ENCODE data around the gene NKX1-2.
"Not testable (repeated sequence)": the region's sequence is repeated elsewhere in the genome, so short reads cannot be mapped to it uniquely, and the experiment has no call there.

NKX1-2 gene

DNA sequence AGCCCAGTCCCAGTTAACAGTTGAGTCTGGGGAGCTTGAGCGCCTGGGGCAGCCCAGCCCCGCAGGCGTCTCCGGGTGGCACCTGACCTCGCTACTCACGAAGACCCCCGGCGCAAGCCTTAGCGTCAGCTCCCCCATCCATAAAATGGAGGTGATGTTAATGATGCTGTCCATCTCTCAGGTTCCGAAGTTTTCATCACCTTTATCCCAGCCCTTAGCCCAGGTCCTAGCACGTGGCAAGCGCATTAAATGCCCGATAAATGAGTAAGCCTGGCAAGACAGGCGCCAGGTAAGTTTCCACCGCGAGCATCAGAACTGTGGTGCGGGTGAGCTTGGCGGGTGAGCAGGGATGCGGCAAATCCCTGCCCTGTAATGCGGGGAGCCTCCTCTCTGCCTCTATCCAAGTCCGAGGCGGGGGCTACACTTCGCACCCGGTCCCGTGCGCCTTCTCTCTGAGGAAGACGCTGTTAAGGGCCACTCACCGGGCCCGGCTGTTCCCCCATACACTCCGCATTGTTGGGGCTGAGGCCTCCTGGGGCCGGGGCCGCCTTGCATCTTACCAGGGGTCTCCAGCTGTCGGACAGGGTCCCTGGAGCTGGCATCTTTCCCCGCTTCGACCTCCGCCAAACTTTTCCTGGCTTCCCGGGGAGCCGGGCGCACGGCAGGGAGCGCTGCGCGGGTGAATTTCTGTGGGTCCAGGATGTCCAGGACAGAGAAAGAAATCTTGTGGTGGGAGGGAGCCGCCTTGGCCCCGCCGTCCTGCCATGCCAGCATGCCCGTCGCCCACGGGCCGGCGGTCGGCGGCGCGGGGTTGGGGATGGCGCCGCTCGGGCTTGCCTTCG is 444 bp downstream of the NKX1-2 start:
- no peak for DNase-seq

DNA sequence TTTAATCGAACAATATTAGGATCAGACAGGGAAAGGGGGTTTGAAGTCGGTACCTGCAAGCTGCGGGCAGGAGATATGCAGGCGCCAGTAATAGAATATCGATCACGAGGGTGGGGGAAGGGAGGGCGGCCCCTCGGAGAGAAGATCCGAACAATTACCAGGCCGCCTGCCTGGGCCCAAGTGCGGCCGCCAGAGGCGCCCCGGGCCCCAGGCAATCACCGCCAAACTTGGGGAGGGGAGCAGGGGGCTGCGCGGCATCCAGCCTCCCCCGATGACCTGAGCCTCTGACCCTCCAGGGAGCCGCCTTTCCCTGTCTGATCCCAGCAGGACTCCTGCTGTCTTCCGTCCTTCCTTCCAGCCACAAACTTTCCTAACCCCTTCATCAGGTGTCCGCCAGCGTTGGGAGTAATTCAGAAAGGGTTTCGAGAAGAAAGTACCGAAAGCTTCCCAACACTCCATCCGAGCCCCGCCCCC is 1.1 kb downstream of the NKX1-2 start:
- DNase-seq = no peak

GRCh38 chr10:124447751-124448466 is 1.9 kb downstream of the NKX1-2 start:
- no peak for DNase-seq

GRCh38 chr10:124446830-124447750 is 2.7 kb downstream of the NKX1-2 start:
- no peak for DNase-seq

GRCh38 chr10:124441694-124442093 is 8.1 kb downstream of the NKX1-2 start:
- DNase-seq = not testable (repeated sequence)

GRCh38 chr10:124436191-124436638 is 13.6 kb downstream of the NKX1-2 start:
- no peak for DNase-seq

GRCh38 chr10:124435683-124436082 is 14.2 kb downstream of the NKX1-2 start:
- not testable (repeated sequence) for DNase-seq

DNA sequence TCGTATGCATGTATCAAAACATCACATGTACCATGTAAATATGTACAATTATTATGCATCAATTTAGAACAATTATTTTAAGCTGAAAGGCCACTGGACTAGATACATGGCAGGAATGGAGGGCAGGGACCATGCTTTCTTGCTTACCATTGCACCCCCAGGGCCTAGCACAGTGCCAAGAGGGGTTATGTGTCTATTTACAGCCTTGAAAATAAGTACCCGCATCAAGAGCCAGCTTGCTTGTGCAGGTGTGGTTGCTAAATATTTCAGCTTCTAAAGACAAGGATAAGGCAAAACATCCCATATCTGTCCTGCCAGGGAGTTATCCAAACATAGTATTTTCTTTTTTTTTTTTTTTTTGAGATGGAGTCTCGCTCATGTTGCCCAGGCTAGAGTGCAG is 16.4 kb downstream of the NKX1-2 start:
- DNase-seq = no peak

- DNase-seq = no peak
Measured at GRCh38 chr10:124430077-124430476, 19.8 kb downstream of the NKX1-2 start.

- no peak for DNase-seq
Measured at GRCh38 chr10:124429576-124429975, 20.3 kb downstream of the NKX1-2 start.

DNA sequence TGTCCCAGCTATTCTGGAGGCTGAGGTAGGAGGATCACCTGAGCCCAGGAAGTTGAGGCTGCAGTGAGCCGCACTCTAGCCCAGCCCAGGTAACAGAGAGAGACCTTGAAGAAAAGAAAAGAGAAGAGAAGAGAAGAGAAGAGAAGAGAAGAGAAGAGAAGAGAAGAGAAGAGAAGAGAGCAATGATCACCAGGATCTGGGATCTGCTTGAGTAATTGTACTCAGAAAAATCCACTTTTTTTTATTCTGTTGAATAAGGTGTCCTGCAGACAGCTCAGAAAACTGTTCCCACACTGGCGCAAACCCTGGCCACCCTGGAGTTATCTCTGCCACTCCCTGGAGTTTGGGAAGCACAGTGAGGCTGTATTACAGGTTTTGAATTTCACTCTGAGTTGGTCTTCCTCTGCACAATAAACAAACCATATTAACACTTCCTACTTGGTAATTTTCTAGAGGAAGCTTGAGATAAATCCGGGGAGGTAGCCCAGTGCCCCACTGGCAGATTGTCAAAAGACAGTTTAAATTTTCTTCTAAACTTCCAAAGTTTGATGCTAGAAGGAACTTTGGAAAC is 21.5 kb downstream of the NKX1-2 start:
- no peak for DNase-seq

- DNase-seq = no peak
Measured at GRCh38 chr10:124425227-124425962, 24.4 kb downstream of the NKX1-2 start.

GRCh38 chr10:124423813-124424212 is 26.0 kb downstream of the NKX1-2 start:
- DNase-seq = no peak

DNA sequence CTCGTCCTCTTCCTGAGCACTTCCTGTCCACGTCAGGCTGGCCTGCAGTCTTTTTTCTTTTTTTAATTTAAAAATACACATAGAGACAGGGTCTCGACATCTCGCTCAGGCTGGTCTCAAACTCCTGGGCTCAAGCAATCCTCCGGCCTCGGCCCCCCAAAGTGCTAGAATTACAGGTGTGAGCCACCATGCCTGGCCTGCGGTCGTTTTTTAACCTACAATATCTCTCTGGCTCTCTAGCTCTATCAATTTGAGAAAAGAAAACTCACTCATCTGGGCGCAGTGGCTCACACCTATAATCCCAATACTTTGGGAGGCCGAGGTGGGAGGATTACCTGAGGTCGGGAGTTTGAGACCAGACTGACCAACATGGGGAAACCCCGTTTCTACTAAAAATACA is 27.1 kb downstream of the NKX1-2 start:
- no peak for DNase-seq

DNA sequence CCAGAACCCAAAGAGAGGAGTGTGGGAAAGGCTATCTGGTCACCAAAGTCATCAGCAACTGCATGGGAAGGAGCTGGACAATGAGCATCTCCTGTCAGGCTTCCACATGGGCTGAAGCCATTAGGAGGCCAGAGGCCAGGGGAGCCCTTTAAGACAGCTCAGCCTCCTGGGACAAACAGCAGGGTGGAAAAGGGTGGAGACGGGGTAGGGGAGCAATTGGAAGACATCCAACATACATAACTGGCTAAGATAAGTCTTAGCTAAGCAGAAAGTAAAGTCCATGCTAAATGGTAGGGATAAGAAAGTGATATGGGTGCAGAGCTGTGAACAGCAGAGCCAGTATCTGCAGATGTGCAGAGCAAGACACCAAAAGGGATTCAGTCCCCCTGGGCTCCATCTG is 29.6 kb downstream of the NKX1-2 start:
- no peak for DNase-seq

DNA sequence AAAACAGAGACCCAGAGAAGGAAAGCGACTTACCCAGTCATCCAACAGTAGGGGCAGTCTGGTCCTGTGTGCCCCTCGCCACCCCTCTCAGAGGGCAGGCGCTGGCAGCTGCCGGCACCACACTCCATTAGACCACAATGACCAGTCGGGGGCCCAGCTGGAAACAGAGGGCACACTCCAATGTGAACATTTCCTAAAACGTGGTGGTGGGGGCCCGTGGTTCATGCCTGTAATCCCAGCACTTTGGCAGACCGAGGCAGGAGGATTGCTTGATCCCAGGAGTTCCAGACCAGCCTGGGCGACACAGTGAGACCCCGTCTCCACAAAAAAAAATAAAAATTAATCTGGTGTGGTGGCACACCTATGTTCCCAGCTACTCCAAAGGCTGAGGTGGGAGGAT is 30.2 kb downstream of the NKX1-2 start:
- DNase-seq = no peak

DNA sequence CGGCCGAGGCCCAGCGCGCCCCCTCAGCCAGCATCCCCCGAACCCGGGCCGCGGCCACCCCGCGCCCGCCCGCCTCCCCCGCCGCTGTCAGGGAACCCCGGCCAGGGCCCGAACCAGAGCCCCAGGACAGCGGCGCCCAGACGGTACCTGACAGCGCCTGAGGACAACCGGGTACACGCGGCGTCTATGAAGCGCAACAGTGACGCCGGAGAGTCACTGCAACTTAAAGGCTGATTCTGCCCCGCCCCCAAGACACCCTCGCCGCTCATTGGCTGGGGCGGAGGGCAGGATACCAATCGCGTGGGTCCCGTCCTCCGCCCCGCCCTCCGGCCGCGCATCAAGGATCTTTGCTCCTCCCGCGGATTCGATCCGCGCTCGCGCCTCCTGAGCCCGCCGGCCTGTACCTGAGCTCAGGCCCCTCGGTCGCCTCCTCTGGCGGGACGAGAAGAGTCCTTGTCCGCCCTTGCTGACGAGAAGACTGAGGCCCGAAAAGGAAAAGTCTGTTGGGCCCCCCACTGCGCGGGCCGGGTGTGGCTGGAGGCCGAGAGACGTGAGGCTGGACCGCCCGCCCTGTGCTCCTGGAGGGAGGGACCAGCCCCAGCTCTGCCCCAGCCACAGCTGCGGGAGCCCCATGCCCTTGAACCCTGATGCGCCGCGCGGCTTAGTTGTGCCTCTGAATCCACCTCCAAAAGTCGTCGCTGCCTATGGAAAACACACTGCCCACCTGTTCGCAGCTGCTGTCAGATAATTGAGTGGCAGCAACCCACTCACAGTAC is 30.9 kb downstream of the NKX1-2 start, which contains the start of gene OAT:
OAT (minus strand) TSS at position 198 of the 776 bp plus-strand sequence. CDS start 6,752 bp downstream, outside the sequence.
- peak; percentile 91 for DNase-seq

GRCh38 chr10:124417895-124418725 is 31.7 kb downstream of the NKX1-2 start:
- peak; percentile 16 for DNase-seq

DNA sequence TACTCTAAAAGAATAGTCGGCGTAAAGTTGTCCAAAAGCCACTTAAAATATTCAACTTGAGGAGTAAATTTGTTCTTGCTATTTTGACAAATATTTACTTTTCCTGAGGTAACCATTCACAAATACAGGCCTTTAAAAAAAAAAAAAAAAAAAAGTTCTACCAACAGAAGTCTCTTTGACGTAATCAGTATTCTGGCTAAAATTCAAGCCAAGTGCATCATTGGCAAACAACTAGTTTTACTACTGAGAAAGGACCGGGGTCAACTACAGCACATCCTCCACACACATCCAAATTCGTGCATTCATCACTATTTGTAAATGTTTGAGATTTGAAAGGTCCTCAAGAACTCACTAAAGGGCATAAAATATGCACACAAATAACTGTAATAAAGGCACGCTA is 33.1 kb downstream of the NKX1-2 start:
- DNase-seq = no peak

DNA sequence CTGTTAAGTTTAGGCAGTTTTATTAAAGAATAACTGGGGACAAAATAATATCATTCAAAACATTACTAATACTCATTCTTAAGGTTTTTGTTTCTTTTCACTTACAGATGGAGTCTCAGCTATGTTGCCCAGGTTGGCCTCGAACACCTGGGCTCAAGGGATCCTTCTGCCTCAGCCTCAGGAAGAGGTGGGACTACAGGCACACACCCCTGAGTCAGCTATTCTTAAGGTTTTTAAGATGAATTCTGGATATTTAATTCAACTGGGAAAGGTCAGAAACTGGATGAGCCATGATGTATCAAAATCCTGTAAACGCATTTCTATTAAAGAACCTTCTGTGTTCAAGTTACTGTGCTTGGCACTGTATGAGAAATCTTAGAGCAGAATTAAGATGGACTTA is 34.6 kb downstream of the NKX1-2 start:
- DNase-seq = no peak

Data from NCI-H526 treated with DMSO at 0.1 percent for 48 hours (cell line).